GM19025 (cell line): ENCODE measurements around the gene HAPLN1.

Experiments used
- ATAC-seq: cut with Tn5 transposase; IDR thresholded peaks from one replicate; pipeline ENCODE4 v1.9.1; 2021; ENCODE audit warnings: mild to moderate bottlenecking, low read depth, moderate library complexity; ENCODE audit not compliant: unreplicated experiment

HAPLN1 gene

GRCh38 chr5:83653669-83654068, 67.0 kb downstream of the HAPLN1 start:
- peak; percentile 86 for ATAC-seq

DNA sequence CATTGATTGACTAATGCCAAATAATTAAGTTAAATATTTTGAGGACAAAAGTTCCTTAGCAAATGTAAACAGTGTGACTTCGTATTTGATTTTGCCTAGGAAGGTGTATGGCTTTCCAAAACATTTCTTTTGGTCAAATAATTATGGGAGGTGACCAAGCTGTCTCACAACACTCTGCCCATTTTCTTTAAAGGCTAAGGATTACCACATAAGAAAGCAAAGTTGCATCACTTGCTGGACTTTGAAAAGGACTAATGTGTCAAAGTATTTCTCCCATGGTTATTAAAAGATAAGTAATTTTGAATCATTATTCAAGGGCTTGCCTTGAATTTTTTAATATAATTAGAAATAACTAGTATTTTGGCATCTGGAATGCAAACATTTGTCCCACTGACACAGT, 74.7 kb downstream of the HAPLN1 start:
- ATAC-seq: no peak

- ATAC-seq: no peak
Measured at GRCh38 chr5:83644301-83644700, 76.4 kb downstream of the HAPLN1 start.

- ATAC-seq: no peak
Measured at GRCh38 chr5:83641946-83642345, 78.7 kb downstream of the HAPLN1 start.

DNA sequence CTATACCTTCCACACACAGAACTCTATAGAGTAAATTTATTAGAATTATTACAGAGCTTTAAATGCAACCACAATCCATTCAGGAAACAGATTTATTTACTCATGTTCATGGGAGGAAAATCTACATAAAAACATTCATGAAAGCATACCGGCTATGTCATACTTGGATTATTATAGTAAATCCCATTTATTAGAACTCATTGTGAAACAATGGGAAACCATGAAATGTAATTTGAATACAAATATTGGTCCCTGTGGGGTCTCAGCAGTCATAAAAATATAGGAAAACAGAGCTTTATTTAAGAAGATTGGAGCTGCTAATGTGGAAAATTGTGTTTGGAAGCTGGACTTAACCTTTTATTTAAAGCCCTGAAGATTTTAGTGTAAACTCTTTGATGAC, 80.7 kb downstream of the HAPLN1 start:
- no peak for ATAC-seq

DNA sequence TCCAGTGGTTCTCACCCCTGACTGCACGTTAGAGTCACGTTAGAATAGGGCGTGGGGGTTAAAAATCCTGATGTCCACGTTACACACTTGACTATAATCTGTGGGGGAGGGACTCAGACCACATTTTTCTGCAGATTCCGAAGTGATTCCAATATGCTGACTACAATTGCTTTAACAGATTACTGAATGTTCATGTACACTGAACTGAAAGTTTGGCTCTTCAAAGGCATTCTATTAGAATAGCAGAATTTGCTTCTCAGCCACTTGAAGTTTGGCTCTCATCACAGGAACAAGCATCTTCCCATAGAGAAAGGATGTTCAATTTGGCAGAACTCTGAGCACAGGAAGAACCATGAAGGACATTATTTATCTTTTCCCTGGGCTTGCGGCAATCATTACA, 84.5 kb downstream of the HAPLN1 start:
- ATAC-seq: no peak

DNA sequence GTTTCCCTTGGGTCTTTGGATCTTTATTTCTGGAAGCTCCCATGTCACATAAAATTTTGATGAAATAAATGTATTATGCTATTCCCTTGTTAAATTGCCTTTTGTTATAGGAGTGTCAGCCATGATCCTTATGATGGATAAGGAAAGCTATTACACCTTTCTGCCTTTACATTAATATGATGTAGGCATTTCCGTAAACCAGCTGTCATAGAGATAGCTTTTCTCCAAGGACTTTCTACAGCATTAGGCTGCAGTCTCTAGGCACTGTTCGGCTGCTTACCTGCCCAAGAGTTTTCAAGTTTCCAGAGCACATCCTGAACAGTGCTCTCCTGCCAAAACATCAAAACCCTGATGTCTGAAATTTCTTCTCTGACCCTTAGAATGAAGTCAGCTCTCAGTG, 87.4 kb downstream of the HAPLN1 start:
- no peak for ATAC-seq

DNA sequence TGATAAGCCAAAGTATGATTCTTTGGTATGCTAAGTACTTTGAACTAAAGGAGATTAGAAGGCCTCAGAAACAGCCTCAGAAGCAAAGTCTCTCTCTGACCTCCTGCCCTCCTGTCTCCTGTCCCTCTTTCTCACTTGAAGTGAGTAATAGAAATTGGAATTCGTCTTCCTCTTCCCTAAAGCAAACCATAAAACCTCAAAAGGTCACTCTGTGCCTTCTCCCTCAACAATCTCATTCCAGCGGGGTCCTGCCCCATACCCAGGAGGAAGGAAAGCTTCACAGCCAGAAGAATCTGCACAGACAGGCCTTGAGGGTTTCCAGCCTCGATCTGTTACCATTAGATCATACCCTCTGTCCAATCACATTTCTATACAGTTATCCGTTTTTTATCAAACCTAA, 87.8 kb downstream of the HAPLN1 start:
- ATAC-seq: no peak

DNA sequence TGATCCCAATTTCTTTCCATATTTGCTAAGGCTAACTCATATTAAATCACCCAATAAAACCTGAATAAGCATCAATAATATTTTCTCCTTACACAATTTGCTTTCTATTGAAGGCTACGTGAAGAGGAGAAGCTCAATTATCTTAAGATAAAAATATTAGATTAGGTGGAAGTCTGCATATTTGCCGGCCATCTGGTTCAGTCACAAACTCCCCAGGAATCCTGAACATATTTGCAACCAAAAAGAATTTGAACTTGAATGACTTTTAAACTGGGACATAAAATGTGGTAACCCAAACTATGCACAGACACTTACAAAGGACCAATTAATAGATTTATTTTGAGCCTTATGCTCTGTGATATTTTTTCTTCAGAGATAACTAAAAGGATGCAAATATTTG, 92.3 kb downstream of the HAPLN1 start:
- ATAC-seq: no peak

DNA sequence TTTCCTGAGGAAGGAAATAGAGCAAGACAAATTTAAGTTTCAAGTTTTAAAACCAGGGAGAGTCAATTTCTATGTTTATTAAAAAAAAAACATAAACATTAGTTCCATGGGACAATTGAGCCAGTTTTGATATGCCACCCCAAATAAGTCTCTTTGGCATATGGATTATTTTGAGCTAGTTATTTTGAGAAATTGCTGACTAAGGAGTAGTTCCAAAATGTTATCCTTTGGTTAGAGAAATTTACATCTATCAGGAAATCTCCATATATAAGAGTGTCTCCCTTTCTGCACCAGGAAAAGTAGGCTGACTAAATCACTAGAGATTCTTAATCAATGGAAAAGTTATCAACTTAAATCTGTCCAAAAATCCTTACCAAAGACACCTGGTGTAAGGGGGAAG, 105.8 kb downstream of the HAPLN1 start:
- no peak for ATAC-seq

GRCh38 chr5:83608122-83608521, 112.5 kb downstream of the HAPLN1 start:
- ATAC-seq: no peak

GRCh38 chr5:83595217-83595616, 125.4 kb downstream of the HAPLN1 start:
- no peak for ATAC-seq

GRCh38 chr5:83590966-83591365, 129.7 kb downstream of the HAPLN1 start:
- ATAC-seq: no peak

DNA sequence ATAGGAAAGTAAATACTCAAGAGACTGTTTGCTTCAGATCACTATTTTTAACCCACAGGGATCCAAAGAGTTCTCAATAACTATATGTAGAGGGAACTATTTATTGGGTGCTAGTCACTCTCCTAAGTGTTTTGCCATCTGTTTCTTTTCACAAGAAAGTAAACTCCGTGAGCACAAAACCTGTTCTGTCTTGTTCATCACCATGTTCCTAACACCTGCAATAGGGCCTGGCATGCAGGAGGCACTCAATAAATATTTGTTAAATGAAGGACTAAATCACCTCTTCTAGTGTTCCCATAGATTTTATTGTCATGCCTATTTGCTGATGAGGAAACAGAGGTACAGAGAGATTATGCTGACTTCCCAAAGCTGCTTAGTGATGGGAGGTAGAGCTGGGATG, 130.9 kb downstream of the HAPLN1 start:
- ATAC-seq: no peak
